Mesendoderm (in vitro differentiated cells): Measurements from ENCODE around the gene MARF1. TPM values are rescaled to one million over a fixed set of nuclear protein-coding genes. Genes with fewer than 3 reads are reported as not detected.
"Not testable (repeated sequence)": the region's sequence is repeated elsewhere in the genome, so short reads cannot be mapped to it uniquely, and the experiment has no call there.

ENCODE experiments used
- DNase-seq: peaks from one replicate; pipeline ENCODE4 v3.0.0; 2013
- H2AK5ac ChIP-seq: 2 replicates; pipeline ENCODE4 v1.6.1; 2013; ENCODE audit warnings: low read length, inconsistent platforms
- H2BK120ac ChIP-seq: 2 replicates; pipeline ENCODE4 v1.6.1; 2013; ENCODE audit warnings: low read depth, mild to moderate bottlenecking, low read length, moderate library complexity, mixed read lengths
- H2BK15ac ChIP-seq: replicated peaks from 2 replicates; pipeline ENCODE4 v1.6.1; 2013; ENCODE audit warnings: low read depth, mild to moderate bottlenecking, moderate library complexity
- H2BK5ac ChIP-seq: 2 replicates; pipeline ENCODE4 v1.6.1; 2013; ENCODE audit warnings: low read length, inconsistent platforms
- H3K18ac ChIP-seq: 2 replicates; pipeline ENCODE4 v1.6.1; 2013; ENCODE audit warnings: mild to moderate bottlenecking, low read length, mixed read lengths
- H3K23ac ChIP-seq: one replicate; pipeline ENCODE4 v1.6.1; 2013; ENCODE audit warnings: low read length
- H3K27ac ChIP-seq: 2 replicates; pipeline ENCODE4 v1.5.1; 2013; ENCODE audit warnings: low read depth, mild to moderate bottlenecking, inconsistent platforms, low read length, moderate library complexity
- H3K27me3 ChIP-seq: 2 replicates; pipeline ENCODE4 v1.6.1; 2013; ENCODE audit warnings: low read length, control low read depth, mild to moderate bottlenecking, inconsistent platforms; ENCODE audit not compliant: insufficient read depth, poor library complexity
- H3K36me3 ChIP-seq: 2 replicates; pipeline ENCODE4 v1.6.1; 2013; ENCODE audit warnings: low read length, inconsistent platforms; ENCODE audit not compliant: control insufficient read depth, insufficient read depth
- H3K4ac ChIP-seq: one replicate; pipeline ENCODE4 v1.6.1; 2013; ENCODE audit warnings: low read depth, mild to moderate bottlenecking, low read length, moderate library complexity
- H3K4me1 ChIP-seq: 2 replicates; pipeline ENCODE4 v1.6.1; 2013; ENCODE audit warnings: low read depth, low read length, inconsistent platforms; ENCODE audit not compliant: control insufficient read depth
- H3K4me2 ChIP-seq: 2 replicates; pipeline ENCODE4 v1.6.1; 2013; ENCODE audit warnings: low read length
- H3K4me3 ChIP-seq: 2 replicates; pipeline ENCODE4 v1.5.1; 2013; ENCODE audit warnings: mild to moderate bottlenecking, low read length
- H3K56ac ChIP-seq: one replicate; pipeline ENCODE4 v1.6.1; 2013; ENCODE audit warnings: low read length
- H3K79me1 ChIP-seq: 2 replicates; pipeline ENCODE4 v1.6.1; 2013; ENCODE audit warnings: low read length, inconsistent platforms
- H3K79me2 ChIP-seq: 2 replicates; pipeline ENCODE4 v1.6.1; 2013; ENCODE audit warnings: mild to moderate bottlenecking, low read length; ENCODE audit not compliant: control insufficient read depth, insufficient read depth
- H3K9ac ChIP-seq: 2 replicates; pipeline ENCODE4 v1.6.1; 2013; ENCODE audit warnings: low read length, inconsistent platforms
- H4K5ac ChIP-seq: one replicate; pipeline ENCODE4 v1.6.1; 2013; ENCODE audit warnings: low read length
- H4K8ac ChIP-seq: one replicate; pipeline ENCODE4 v1.6.1; 2013; ENCODE audit warnings: low read depth, mild to moderate bottlenecking, control low read depth, low read length, moderate library complexity
- WGBS: extraction: QIAGEN DNeasy Blood & Tissue Kit; methylation state at CpG from one replicate; pipeline ENCODE4 v1.1.7; 2013; ENCODE audit warnings: low lambda C conversion rate, missing lambda C conversion rate; ENCODE audit not compliant: insufficient coverage; ENCODE audit errors: extremely low coverage; 5-methylcytosine and 5-hydroxymethylcytosine counted together
- polyA plus RNA-seq, 2 experiments: library from polyadenylated mRNA; stranded (reverse); fragments of 200-250 nt; gene quantifications; one replicate each; pipeline ENCODE4 v1.2.3, GENCODE V29; 2013

MARF1 gene, protein sequence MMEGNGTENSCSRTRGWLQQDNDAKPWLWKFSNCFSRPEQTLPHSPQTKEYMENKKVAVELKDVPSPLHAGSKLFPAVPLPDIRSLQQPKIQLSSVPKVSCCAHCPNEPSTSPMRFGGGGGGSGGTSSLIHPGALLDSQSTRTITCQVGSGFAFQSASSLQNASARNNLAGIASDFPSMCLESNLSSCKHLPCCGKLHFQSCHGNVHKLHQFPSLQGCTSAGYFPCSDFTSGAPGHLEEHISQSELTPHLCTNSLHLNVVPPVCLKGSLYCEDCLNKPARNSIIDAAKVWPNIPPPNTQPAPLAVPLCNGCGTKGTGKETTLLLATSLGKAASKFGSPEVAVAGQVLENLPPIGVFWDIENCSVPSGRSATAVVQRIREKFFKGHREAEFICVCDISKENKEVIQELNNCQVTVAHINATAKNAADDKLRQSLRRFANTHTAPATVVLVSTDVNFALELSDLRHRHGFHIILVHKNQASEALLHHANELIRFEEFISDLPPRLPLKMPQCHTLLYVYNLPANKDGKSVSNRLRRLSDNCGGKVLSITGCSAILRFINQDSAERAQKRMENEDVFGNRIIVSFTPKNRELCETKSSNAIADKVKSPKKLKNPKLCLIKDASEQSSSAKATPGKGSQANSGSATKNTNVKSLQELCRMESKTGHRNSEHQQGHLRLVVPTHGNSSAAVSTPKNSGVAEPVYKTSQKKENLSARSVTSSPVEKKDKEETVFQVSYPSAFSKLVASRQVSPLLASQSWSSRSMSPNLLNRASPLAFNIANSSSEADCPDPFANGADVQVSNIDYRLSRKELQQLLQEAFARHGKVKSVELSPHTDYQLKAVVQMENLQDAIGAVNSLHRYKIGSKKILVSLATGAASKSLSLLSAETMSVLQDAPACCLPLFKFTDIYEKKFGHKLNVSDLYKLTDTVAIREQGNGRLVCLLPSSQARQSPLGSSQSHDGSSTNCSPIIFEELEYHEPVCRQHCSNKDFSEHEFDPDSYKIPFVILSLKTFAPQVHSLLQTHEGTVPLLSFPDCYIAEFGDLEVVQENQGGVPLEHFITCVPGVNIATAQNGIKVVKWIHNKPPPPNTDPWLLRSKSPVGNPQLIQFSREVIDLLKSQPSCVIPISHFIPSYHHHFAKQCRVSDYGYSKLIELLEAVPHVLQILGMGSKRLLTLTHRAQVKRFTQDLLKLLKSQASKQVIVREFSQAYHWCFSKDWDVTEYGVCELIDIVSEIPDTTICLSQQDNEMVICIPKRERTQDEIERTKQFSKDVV (N-terminal part only)
- 10.0 TPM for polyA plus RNA-seq (2013, experiment 1 of 2)
- 10.3 TPM for polyA plus RNA-seq (2013, experiment 2 of 2)

DNA sequence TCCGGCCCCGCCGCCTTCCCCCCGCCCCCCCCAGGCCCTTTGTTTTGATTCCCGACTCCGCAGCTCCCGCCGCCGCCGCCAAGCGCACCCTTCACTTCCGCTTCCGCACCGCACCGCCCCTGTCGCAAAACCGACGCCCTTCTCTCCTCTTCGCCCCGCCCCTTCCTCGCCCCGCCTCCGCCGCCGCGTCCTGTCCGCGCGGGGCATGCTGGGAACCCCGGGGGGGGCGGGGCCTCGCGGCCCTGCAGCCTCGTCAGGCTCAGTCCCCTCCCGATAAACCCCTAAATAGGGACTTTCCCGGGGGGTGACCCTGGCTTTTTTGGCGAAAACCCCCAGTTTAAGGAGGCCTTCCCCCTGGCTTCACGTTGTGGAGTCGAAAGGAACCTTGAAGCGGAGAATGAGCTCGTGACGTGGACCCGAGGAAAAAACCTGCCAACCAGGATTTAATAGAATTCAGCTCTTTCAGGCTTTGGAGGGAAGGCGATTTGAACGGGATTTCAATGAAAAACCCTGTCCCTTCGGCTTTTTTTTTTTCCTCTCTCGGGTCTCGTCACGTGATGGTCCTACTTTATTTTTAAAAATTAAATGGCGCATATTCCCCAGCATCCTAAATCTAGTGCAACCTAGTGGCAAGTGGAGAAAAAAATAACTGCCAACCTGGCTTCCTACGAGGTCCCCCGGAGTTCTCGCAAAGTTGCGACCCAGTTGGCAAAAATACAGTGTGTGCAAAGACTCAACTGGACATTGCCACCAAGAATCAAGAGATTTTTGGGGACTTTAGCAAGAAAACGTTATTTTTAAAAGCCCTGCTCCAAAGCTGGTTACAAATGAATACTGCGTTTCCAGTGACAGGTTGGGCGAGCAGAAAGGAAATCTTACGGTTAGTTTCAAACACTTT, at the start of gene MARF1:
MARF1 (minus strand) TSS at position 107 of the 898 bp plus-strand sequence. CDS start 3,921 bp downstream, outside the sequence.
- Histone ChIP-seq H3K27me3 (no peaks in the 10 kb centered on the region), H2BK15ac (peak within 1 kb of the TSS; percentile 36), H3K36me3 (peaks cover 2% of the 10 kb centered on the region), H3K4ac (peak within 1 kb of the TSS; percentile 98), H3K4me3 (peak within 1 kb of the TSS; percentile 94), H3K27ac (peak within 1 kb of the TSS; percentile 83), H3K79me2 (peaks cover 16% of the 10 kb centered on the region), H3K9ac (peak within 1 kb of the TSS; percentile 96), H4K5ac (peak within 1 kb of the TSS; percentile 64), H4K8ac (peak within 1 kb of the TSS; percentile 41), H3K4me1 (peaks cover 2% of the 10 kb centered on the region), H2BK120ac (peak within 1 kb of the TSS; percentile 99), H3K4me2 (peak within 1 kb of the TSS; percentile 84), H3K56ac (peak within 1 kb of the TSS; percentile 96), H3K18ac (peak within 1 kb of the TSS; percentile 99), H3K79me1 (peaks cover 8% of the 10 kb centered on the region), H2BK5ac (peak within 1 kb of the TSS; percentile 57), H3K23ac (no peak within 1 kb of the TSS), H2AK5ac (no peak within 1 kb of the TSS)
- no CpG with 5 or more reads among the region's 58 CpGs for WGBS
- DNase-seq: peak; percentile 98

DNA sequence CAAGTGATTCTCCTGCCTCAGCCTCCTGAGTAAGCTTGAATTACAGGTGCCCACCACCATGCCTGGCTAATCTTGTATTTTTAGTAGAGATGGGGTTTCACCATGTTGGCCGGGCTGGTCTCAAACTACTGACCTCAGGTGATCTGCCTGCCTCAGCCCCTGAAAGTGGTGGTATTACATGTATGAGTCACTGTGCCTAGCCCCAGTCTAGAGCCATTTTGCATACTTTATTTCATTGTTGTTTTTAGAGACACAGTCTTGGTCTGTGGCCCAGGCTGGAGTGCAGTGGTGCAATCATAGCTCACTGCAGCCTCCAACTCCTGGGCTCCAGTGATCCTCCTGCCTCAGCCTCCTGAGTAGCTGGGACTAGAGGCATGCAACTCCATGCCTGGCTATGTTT, 49.6 kb upstream of the MARF1 start:
- H4K8ac ChIP-seq, H3K9ac ChIP-seq, DNase-seq, H2BK120ac ChIP-seq, H3K4ac ChIP-seq, H3K79me2 ChIP-seq, H3K18ac ChIP-seq, H3K79me1 ChIP-seq, H2BK15ac ChIP-seq, H3K36me3 ChIP-seq, H3K4me1 ChIP-seq, H3K4me3 ChIP-seq, H2AK5ac ChIP-seq, H3K23ac ChIP-seq, H2BK5ac ChIP-seq, H3K56ac ChIP-seq, H3K4me2 ChIP-seq, H3K27me3 ChIP-seq, H3K27ac ChIP-seq, H4K5ac ChIP-seq: not testable (repeated sequence)
- no CpG with 5 or more reads among the region's 1 CpG for WGBS

DNA sequence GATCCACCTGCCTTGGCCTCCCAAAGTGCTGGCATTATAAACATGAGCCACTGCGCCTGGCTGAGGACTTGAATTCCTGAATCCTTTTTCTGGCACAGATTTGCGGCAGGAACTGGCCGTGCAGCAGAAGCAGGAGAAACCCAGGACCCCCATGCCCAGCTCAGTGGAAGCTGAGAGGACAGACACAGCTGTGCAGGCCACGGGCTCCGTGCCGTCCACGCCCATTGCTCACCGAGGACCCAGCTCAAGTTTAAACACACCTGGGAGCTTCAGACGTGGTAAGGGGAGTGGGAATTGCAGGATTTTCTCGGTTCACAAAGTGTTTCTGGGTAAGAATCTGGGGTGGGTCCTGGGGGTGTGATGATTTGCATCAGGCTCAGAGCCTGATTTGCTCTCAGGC, 48.1 kb upstream of the MARF1 start:
- Histone ChIP-seq H3K27ac (no peak overlapping the region), H3K79me1 (no peaks in the 10 kb centered on the region), H3K18ac (no peak overlapping the region), H3K27me3 (no peaks in the 10 kb centered on the region), H3K4me3 (no peak overlapping the region), H3K9ac (no peak overlapping the region), H3K4me2 (no peak overlapping the region), H4K5ac (no peak overlapping the region), H4K8ac (no peak overlapping the region), H2BK120ac (no peak overlapping the region), H2BK5ac (no peak overlapping the region), H3K4ac (no peak overlapping the region), H3K4me1 (no peaks in the 10 kb centered on the region), H3K79me2 (no peaks in the 10 kb centered on the region), H2AK5ac (no peak overlapping the region), H3K56ac (no peak overlapping the region), H2BK15ac (no peak overlapping the region), H3K36me3 (no peaks in the 10 kb centered on the region), H3K23ac (no peak overlapping the region)
- DNase-seq: no peak
- WGBS: no CpG with 5 or more reads among the region's 10 CpGs

DNA sequence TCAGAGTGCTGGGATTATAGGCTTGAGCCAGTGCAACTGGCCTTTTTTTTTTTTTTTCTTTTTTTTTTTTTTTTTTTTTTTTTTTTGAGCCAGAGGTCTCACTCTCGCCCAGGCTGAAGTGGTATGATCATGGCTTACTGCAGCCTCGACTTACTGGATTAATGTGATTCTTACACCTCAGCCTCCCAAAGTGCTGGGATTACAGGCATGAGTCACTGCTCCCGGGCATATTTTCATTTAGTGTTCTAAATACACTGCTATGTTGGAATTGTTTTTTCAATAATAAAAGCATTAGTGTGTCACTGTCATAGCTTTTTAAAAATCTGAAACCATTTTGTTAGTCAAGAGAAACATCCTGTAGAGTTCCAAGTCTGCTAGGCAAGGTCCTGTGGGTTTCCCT, 47.3 kb upstream of the MARF1 start:
- Histone ChIP-seq H3K23ac (no peak overlapping the region), H3K18ac (no peak overlapping the region), H4K5ac (no peak overlapping the region), H3K36me3 (no peaks in the 10 kb centered on the region), H3K56ac (no peak overlapping the region), H3K79me2 (no peaks in the 10 kb centered on the region), H2AK5ac (no peak overlapping the region), H2BK15ac (no peak overlapping the region), H3K4ac (no peak overlapping the region), H3K4me3 (no peak overlapping the region), H3K79me1 (no peaks in the 10 kb centered on the region), H2BK120ac (no peak overlapping the region), H3K27me3 (no peaks in the 10 kb centered on the region), H3K27ac (no peak overlapping the region), H3K4me2 (no peak overlapping the region), H2BK5ac (no peak overlapping the region), H4K8ac (no peak overlapping the region), H3K4me1 (no peaks in the 10 kb centered on the region), H3K9ac (no peak overlapping the region)
- DNase-seq: no peak
- WGBS: no CpG with 5 or more reads among the region's 3 CpGs

DNA sequence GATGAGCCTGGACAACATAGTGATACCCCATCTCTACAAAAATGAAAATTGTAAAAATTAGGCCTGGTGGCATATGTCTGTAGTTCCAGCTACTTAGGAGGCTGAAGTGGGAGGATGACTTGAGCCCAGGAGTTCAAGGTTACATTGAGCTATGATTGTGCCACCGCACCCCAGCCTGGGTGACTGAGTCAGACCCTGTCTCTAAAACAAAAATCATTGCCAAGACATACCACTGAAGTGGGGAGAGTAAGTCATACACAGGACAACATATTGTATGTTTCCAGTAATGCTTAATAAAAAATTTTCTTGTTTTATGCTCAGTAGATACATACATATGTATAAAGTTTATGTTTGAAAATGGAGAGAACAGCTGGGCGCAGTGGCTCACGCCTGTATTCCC, 46.3 kb upstream of the MARF1 start:
- H2AK5ac ChIP-seq: no peak overlapping the region
- no peaks in the 10 kb centered on the region for H3K79me1 ChIP-seq
- no peaks in the 10 kb centered on the region for H3K27me3 ChIP-seq
- no peak overlapping the region for H3K4ac ChIP-seq
- no peak overlapping the region for H2BK120ac ChIP-seq
- H3K9ac ChIP-seq: no peak overlapping the region
- no peak overlapping the region for H3K4me3 ChIP-seq
- H3K79me2 ChIP-seq: no peaks in the 10 kb centered on the region
- no CpG with 5 or more reads among the region's 3 CpGs for WGBS
- H3K18ac ChIP-seq: no peak overlapping the region
- H2BK5ac ChIP-seq: no peak overlapping the region
- no peaks in the 10 kb centered on the region for H3K4me1 ChIP-seq
- H4K8ac ChIP-seq: no peak overlapping the region
- H4K5ac ChIP-seq: no peak overlapping the region
- H3K4me2 ChIP-seq: no peak overlapping the region
- H3K27ac ChIP-seq: no peak overlapping the region
- no peaks in the 10 kb centered on the region for H3K36me3 ChIP-seq
- no peak overlapping the region for H3K56ac ChIP-seq
- no peak for DNase-seq
- H3K23ac ChIP-seq: no peak overlapping the region
- no peak overlapping the region for H2BK15ac ChIP-seq
